IMR-90 (cell line): Measurements from ENCODE around the gene ELL. TPM values are rescaled to one million over a fixed set of nuclear protein-coding genes. Genes with fewer than 3 reads are reported as not detected.

Experiments
- ATAC-seq: fragments of 200-7000 bp; cut with Tn5 transposase; 2 replicates; pipeline ENCODE4 v1.9.1; 2020; ENCODE audit warnings: low read depth, mild to moderate bottlenecking, moderate library complexity
- BruUV-seq: library from RNA; stranded (reverse); fragments of 400-500 nt; replicated peaks from 2 replicates; lab custom pipeline; 2021; lab: Mats Ljungman, UMichigan
- CTCF ChIA-PET: fragments of 300-600 bp; formaldehyde crosslinking; extraction: SDS; loops from one replicate; lab custom pipeline; 2021; ENCODE audit warnings: antibody characterized with exemption; lab: Yijun Ruan, JAX
- POLR2A ChIA-PET: fragments of 300-600 bp; sonication (Branson Sonifier 250); formaldehyde crosslinking; loops from one replicate; lab custom pipeline; 2022; ENCODE audit warnings: antibody characterized with exemption; ENCODE audit not compliant: unreplicated experiment; lab: Charles Lee
- DNase-seq: peaks from one replicate; pipeline ENCODE4 v3.0.0; 2013
- H2AFZ ChIP-seq: replicated peaks from 2 replicates; pipeline ENCODE3; 2013; ENCODE audit warnings: low read length, mild to moderate bottlenecking; ENCODE audit not compliant: poor library complexity
- H2AK5ac ChIP-seq: 2 replicates; pipeline ENCODE4 v1.6.1; 2013; ENCODE audit warnings: low read depth, low read length, inconsistent platforms
- H2AK9ac ChIP-seq: replicated peaks from 2 replicates; pipeline ENCODE3; 2013; ENCODE audit warnings: mild to moderate bottlenecking, low read depth, low read length, moderate library complexity; ENCODE audit not compliant: poor library complexity
- H2BK120ac ChIP-seq: 2 replicates; pipeline ENCODE4 v1.6.1; 2013; ENCODE audit warnings: low read depth, low read length, inconsistent platforms
- H2BK15ac ChIP-seq: 3 replicates; pipeline ENCODE4 v1.6.1; 2013; ENCODE audit warnings: low read depth, low read length, inconsistent platforms
- H2BK20ac ChIP-seq: 2 replicates; pipeline ENCODE4 v1.6.1; 2013; ENCODE audit warnings: low read depth, mild to moderate bottlenecking, inconsistent platforms, low read length, moderate library complexity
- H2BK5ac ChIP-seq: 2 replicates; pipeline ENCODE4 v1.6.1; 2013; ENCODE audit warnings: mild to moderate bottlenecking, low read depth, low read length, inconsistent platforms; ENCODE audit not compliant: poor library complexity, severe bottlenecking
- H3K14ac ChIP-seq: replicated peaks from 2 replicates; pipeline ENCODE4 v1.6.1; 2013; ENCODE audit warnings: low read depth, low read length, inconsistent platforms
- H3K18ac ChIP-seq: 2 replicates; pipeline ENCODE4 v1.6.1; 2013; ENCODE audit warnings: low read depth, low read length, control low read depth
- H3K23ac ChIP-seq: 2 replicates; pipeline ENCODE4 v1.6.1; 2013; ENCODE audit warnings: low read depth, low read length, inconsistent platforms
- H3K27ac ChIP-seq: 2 replicates; pipeline ENCODE4 v1.5.1; 2013; ENCODE audit warnings: mild to moderate bottlenecking, control low read depth, low read length; ENCODE audit not compliant: insufficient read depth
- H3K27me3 ChIP-seq: 2 replicates; pipeline ENCODE4 v1.6.1; 2013; ENCODE audit warnings: low read length; ENCODE audit not compliant: control insufficient read depth, insufficient read depth
- H3K36me3 ChIP-seq: 2 replicates; pipeline ENCODE4 v1.6.1; 2013; ENCODE audit warnings: low read length, mixed read lengths; ENCODE audit not compliant: control insufficient read depth, insufficient read depth
- H3K4ac ChIP-seq: 2 replicates; pipeline ENCODE4 v1.6.1; 2013; ENCODE audit warnings: low read depth, low read length, inconsistent platforms
- H3K4me1 ChIP-seq: 2 replicates; pipeline ENCODE4 v1.6.1; 2013; ENCODE audit warnings: low read length, mixed read lengths; ENCODE audit not compliant: control insufficient read depth, insufficient read depth
- H3K4me2 ChIP-seq: 2 replicates; pipeline ENCODE4 v1.6.1; 2013; ENCODE audit warnings: low read depth, mild to moderate bottlenecking, control low read depth, low read length, moderate library complexity
- H3K4me3 ChIP-seq: 2 replicates; pipeline ENCODE4 v1.5.1; 2013; ENCODE audit warnings: low read depth, mild to moderate bottlenecking, control low read depth, low read length, moderate library complexity; ENCODE audit not compliant: insufficient read depth
- H3K56ac ChIP-seq: 2 replicates; pipeline ENCODE4 v1.6.1; 2013; ENCODE audit warnings: low read length, inconsistent platforms; ENCODE audit not compliant: insufficient read depth; ENCODE audit errors: extremely low read depth
- H3K79me1 ChIP-seq, 2 experiments: 2 replicates each; pipeline ENCODE4 v1.6.1; 2013; ENCODE audit warnings: low read length in 2 of 2, inconsistent platforms in 1 of 2, low read depth in 1 of 2
- H3K9ac ChIP-seq: 2 replicates; pipeline ENCODE4 v1.6.1; 2013; ENCODE audit warnings: low read depth, low read length, control low read depth
- H3K9me1 ChIP-seq: 2 replicates; pipeline ENCODE4 v1.6.1; 2013; ENCODE audit warnings: low read length, inconsistent platforms; ENCODE audit not compliant: insufficient read depth
- H3K9me3 ChIP-seq: 2 replicates; pipeline ENCODE4 v1.6.1; 2013; ENCODE audit warnings: low read length; ENCODE audit not compliant: control insufficient read depth, insufficient read depth
- H4K20me1 ChIP-seq: 2 replicates; pipeline ENCODE4 v1.6.1; 2013; ENCODE audit warnings: low read length, inconsistent platforms; ENCODE audit not compliant: insufficient read depth
- H4K5ac ChIP-seq: 2 replicates; pipeline ENCODE4 v1.6.1; 2013; ENCODE audit warnings: mild to moderate bottlenecking, low read depth, low read length, control low read depth
- H4K8ac ChIP-seq, 2 experiments: 2 replicates each; pipeline ENCODE4 v1.6.1; 2013; ENCODE audit warnings: low read depth in 2 of 2, low read length in 2 of 2, control low read depth in 1 of 2, inconsistent platforms in 1 of 2
- H4K91ac ChIP-seq: 2 replicates; pipeline ENCODE4 v1.6.1; 2013; ENCODE audit warnings: low read depth, low read length, inconsistent platforms; ENCODE audit not compliant: insufficient read depth
- BHLHE40 ChIP-seq: fragments of 150-350 bp; IDR thresholded peaks from 2 replicates; pipeline ENCODE4 v1.6.1; 2016; ENCODE audit warnings: mild to moderate bottlenecking, low read depth, low read length
- CEBPB ChIP-seq: IDR thresholded peaks from 2 replicates; pipeline ENCODE4 v1.6.1; 2012; ENCODE audit warnings: low read depth, low read length, improper control_type of control experiment
- ELK1 ChIP-seq: fragments of 150-350 bp; IDR thresholded peaks from 2 replicates; pipeline ENCODE4 v1.6.1; 2016; ENCODE audit warnings: low read depth, mild to moderate bottlenecking, low read length, moderate library complexity, borderline replicate concordance
- FOS ChIP-seq: fragments of 150-350 bp; IDR thresholded peaks from 2 replicates; pipeline ENCODE4 v1.6.1; 2016; ENCODE audit warnings: low read depth, low read length
- MAZ ChIP-seq: IDR thresholded peaks from 2 replicates; pipeline ENCODE4 v1.6.1; 2012; ENCODE audit warnings: low read depth, mild to moderate bottlenecking, low read length, improper control_type of control experiment, moderate library complexity, borderline replicate concordance
- NFE2L2 ChIP-seq: fragments of 150-350 bp; IDR thresholded peaks from 2 replicates; pipeline ENCODE4 v1.6.1; 2016; ENCODE audit warnings: low read depth, mild to moderate bottlenecking, low read length
- POLR2A ChIP-seq: IDR thresholded peaks from 2 replicates; pipeline ENCODE4 v1.6.1; 2012; ENCODE audit warnings: mild to moderate bottlenecking, low read depth, low read length
- RAD21 ChIP-seq: IDR thresholded peaks from 2 replicates; pipeline ENCODE4 v1.6.1; 2012; ENCODE audit warnings: low read length, improper control_type of control experiment
- RCOR1 ChIP-seq: IDR thresholded peaks from 2 replicates; pipeline ENCODE4 v1.6.1; 2012; ENCODE audit warnings: mild to moderate bottlenecking, low read length, improper control_type of control experiment; ENCODE audit not compliant: insufficient replicate concordance
- RFX5 ChIP-seq: IDR thresholded peaks from 2 replicates; pipeline ENCODE4 v1.8.0; 2012; ENCODE audit warnings: low read depth, mild to moderate bottlenecking, low read length, moderate library complexity
- SMC3 ChIP-seq: fragments of 150-350 bp; IDR thresholded peaks from 2 replicates; pipeline ENCODE4 v1.6.1; 2016; ENCODE audit warnings: low read depth, mild to moderate bottlenecking, antibody characterized with exemption, low read length, moderate library complexity
- USF2 ChIP-seq: fragments of 150-350 bp; IDR thresholded peaks from 2 replicates; pipeline ENCODE4 v1.6.1; 2017; ENCODE audit warnings: mild to moderate bottlenecking, antibody characterized with exemption, low read length, low read depth
- WGBS, 2 experiments: methylation state at CpG; one replicate each; pipeline versions ENCODE4 v1.1.5 to v1.1.7; 2013; ENCODE audit warnings: missing lambda C conversion rate in 2 of 2; ENCODE audit not compliant: insufficient read length in 1 of 2; ENCODE audit errors: extremely low coverage in 2 of 2; 5-methylcytosine and 5-hydroxymethylcytosine counted together
- dilution Hi-C: fragments of 300-500 bp; cut with HindIII; formaldehyde crosslinking; loops from one replicate; pipeline ENCODE4 v1.14.3; 2018; ENCODE audit warnings: low sequenced_read_pairs; ENCODE audit not compliant: unreplicated experiment
- in situ Hi-C: fragments of 300-500 bp; cut with MboI; formaldehyde crosslinking; loops from 3 replicates; pipeline ENCODE4 v1.14.3; 2019; ENCODE audit warnings: low sequenced_read_pairs, inconsistent platforms, mixed read lengths
- intact Hi-C: fragments of 100-400 bp; cut with micrococcal nuclease; formaldehyde crosslinking; loops from 2 replicates; pipeline ENCODE4 v1.10.0; 2022
- polyA plus RNA-seq, 3 experiments: library from polyadenylated mRNA; depleted of rRNA; stranded (reverse); fragments of >200 nt; gene quantifications; 2 replicates each; pipeline ENCODE4 v1.2.3, GENCODE V29; 2012; ENCODE audit warnings: low replicate concordance in 1 of 3
- total RNA-seq: library from RNA; depleted of rRNA; stranded (reverse); fragments of >200 nt; gene quantifications from 2 replicates; pipeline ENCODE4 v1.2.3, GENCODE V29; 2012
- TF ChIP-seq, protein P1 (sequence below): conservative IDR thresholded peaks from 2 replicates; pipeline ENCODE4 v1.5.1; 2012; ENCODE audit warnings: mild to moderate bottlenecking, low read depth, low read length, improper control_type of control experiment

The ELL gene
- total and polyA plus RNA-seq, 2 of the 4 experiments (the other 2 are of a cell fraction), result 6.3 to 13.1 TPM

GRCh38 chr19:18441804-18442788 is 79.8 kb downstream of the ELL start:
- H3K27me3 ChIP-seq, result no peaks in the 10 kb centered on the region
- no peak overlapping the region for H3K4me2 ChIP-seq
- H2BK120ac ChIP-seq, result no peak overlapping the region
- peak overlapping the region; percentile 23 for H2AFZ ChIP-seq
- H4K5ac ChIP-seq, result no peak overlapping the region
- no peak overlapping the region for H3K27ac ChIP-seq
- no TSS peak for BruUV-seq
- H3K9ac ChIP-seq, result no peak overlapping the region
- no peak overlapping the region for H3K56ac ChIP-seq
- 0 out of 2 replicates have a peak overlapping the region, but pooled peaks have one; percentile 59 for H3K23ac ChIP-seq
- H3K4me3 ChIP-seq, result no peak overlapping the region
- peaks cover 4 to 23% of the 10 kb centered on the region in 2 experiments; a peak in 3 of 4 replicates for H3K79me1 ChIP-seq
- H3K9me3 ChIP-seq, result no peaks in the 10 kb centered on the region
- H3K14ac ChIP-seq, result no peak overlapping the region; the same call in 1 of the 2 replicates
- H2BK5ac ChIP-seq, result peak overlapping the region; percentile 75
- H3K9me1 ChIP-seq, result peaks cover 9% of the 10 kb centered on the region; the same call in 1 of the 2 replicates
- peaks cover 17% of the 10 kb centered on the region; the same call in 1 of the 2 replicates for H3K4me1 ChIP-seq
- H4K8ac ChIP-seq, result no peak overlapping the region
- CTCF ChIA-PET, result no interaction called here
- peaks cover 37% of the 10 kb centered on the region for H3K36me3 ChIP-seq
- H2BK15ac ChIP-seq, result no peak overlapping the region
- no peak for DNase-seq
- H2AK9ac ChIP-seq, result no peak overlapping the region
- H3K4ac ChIP-seq, result no peak overlapping the region
- H2AK5ac ChIP-seq, result peak overlapping the region; percentile 33; the same call in 1 of the 2 replicates
- 92% methylated on average over 2 of the region's 5 CpGs; no CpG with 5 or more reads in 1 of the 2 experiments for WGBS, 2 experiments
- intact Hi-C loops (no loop called here), in situ Hi-C loops (no loop called here), dilution Hi-C loops (no loop called here)
- POLR2A ChIA-PET, result no interaction called here
- no peak overlapping the region for H3K18ac ChIP-seq
- ATAC-seq, result no peak
- H4K91ac ChIP-seq, result no peak overlapping the region
- H2BK20ac ChIP-seq, result no peak overlapping the region
- H4K20me1 ChIP-seq, result peaks cover 54% of the 10 kb centered on the region
- TF ChIP-seq ELK1 (no peak), SMC3 (no peak), RFX5 (no peak), POLR2A (no peak), NFE2L2 (no peak), RCOR1 (no peak), FOS (no peak), USF2 (no peak), MAZ (no peak), CEBPB (no peak), BHLHE40 (no peak), RAD21 (no peak)
- TF ChIP-seq, protein P1, sequence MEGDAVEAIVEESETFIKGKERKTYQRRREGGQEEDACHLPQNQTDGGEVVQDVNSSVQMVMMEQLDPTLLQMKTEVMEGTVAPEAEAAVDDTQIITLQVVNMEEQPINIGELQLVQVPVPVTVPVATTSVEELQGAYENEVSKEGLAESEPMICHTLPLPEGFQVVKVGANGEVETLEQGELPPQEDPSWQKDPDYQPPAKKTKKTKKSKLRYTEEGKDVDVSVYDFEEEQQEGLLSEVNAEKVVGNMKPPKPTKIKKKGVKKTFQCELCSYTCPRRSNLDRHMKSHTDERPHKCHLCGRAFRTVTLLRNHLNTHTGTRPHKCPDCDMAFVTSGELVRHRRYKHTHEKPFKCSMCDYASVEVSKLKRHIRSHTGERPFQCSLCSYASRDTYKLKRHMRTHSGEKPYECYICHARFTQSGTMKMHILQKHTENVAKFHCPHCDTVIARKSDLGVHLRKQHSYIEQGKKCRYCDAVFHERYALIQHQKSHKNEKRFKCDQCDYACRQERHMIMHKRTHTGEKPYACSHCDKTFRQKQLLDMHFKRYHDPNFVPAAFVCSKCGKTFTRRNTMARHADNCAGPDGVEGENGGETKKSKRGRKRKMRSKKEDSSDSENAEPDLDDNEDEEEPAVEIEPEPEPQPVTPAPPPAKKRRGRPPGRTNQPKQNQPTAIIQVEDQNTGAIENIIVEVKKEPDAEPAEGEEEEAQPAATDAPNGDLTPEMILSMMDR, result no peak
